GM18868 (cell line): ENCODE measurements around the gene MAML3.

Source experiments
- ATAC-seq: cut with Tn5 transposase; IDR thresholded peaks from one replicate; pipeline ENCODE4 v1.9.1; 2021; ENCODE audit warnings: mild to moderate bottlenecking, moderate library complexity; ENCODE audit not compliant: unreplicated experiment

Gene MAML3

DNA sequence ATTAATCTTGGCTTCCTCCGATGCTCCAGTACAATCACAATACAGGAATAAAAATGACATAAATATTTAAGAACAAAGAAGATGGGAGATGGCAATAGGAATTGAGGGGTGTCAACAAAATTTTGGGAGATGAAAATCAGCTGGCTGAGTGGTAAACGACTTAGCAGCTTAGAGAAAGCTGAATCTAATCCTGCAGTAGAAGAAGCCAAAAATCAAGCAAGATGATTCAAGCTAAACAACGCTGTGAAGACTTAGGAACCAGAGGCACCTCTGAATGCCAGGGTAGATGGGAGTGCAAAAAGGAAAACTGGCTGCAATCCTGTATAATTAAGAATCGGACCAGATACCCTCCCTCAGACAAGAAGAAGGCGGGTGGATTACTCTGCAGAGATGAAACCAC lies 273.1 kb downstream of the MAML3 start:
- no peak for ATAC-seq

DNA sequence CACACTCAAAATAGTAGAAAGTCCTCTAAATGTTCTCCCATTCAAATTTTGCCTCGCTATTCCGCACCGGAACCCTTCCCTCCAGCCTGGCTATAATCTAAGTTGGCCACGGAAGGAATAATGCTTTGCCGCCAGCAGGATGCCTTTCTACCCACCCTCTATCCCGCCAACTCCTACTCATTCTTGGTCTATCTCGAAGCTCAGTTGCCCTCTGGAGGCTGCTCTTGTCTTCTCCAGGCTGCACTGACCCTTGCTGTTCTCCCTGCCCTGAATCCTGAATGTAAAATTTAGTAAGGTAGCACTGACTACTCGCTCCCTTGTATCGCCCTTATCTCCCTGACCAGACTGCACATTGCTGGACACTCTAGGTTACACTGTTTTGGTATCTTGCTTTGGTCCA lies 275.9 kb downstream of the MAML3 start:
- no peak for ATAC-seq

DNA sequence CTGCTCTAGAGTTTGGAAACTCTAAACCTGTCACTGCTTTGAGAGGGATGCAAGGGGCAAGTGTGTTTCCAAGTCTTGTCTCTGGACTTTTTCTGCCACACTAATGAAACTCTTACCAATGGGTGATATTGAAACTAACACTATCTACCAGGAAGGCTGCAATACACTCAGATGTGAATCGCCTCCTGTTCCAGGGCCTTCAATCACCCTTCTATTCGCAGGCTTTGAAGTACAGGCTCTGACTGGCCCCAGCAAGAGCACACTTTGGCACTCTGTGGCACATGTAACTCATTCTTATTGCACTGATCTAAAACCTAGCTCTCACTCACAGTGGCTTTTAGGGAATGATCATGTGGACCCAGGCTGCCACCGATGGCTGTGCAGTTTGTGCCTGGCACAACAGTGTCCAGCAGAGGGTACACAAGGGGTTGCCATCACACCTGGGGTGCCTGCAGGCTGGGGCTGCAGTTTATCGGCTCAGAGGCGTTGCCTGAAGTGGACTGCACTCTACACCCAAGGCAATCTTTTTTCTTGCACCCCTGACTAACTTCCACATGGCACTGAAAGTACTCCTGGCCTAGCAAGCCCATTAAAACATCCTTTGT lies 277.5 kb downstream of the MAML3 start:
- ATAC-seq = no peak

DNA sequence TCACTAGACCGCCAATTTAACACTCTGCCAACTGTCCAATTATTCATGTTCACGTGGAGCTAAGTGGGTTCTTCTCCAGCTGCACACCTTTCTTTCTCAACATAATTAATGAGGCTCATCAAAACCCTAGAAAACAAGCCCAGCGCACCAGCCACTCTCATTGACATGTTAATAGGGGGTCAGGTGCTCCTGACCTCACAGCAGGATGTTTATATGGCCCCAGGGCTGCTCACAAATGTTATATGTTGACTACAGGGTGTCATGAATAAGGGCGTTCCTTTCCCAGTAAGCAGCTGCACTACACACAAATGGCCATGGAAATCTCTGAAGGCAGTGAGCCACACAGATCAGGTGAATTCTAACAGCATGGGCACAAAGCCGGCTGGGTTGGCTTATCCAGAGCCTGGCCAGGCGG lies 278.6 kb downstream of the MAML3 start:
- no peak for ATAC-seq

DNA sequence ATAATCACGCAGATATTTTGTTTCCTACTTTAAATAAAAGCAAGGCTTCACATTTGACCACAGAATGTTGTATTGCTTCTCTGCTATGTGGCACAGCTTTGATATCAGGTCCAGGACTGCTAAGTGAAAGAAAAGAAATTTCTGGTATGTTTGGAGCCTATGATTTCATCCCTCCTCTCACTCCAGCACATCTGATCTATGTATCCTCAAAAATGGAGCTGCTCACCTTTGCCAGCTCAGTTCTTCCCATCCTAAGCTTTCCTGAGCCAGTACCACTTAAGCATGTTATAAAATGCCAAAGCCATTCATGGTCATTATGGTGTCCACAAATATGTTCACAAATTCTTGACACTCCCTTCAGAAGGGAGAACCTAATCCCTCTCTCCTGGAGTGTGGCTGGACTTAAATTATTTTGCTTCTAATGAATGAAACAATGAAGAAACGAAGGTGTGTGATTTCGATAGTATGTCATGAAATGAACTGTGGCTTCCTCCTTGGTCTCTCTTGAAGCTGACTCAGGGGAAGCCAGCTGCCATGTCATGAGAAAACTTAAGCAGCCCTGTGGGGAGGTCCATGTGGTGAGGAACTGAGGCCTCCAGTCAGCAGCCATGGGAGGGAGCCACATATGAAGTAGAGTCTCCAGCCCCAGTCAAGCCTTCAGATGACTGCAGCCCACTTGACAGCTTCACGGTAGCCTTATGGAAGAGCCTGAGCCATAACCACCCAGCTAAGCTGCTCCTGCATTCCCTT lies 280.7 kb downstream of the MAML3 start:
- ATAC-seq = no peak

GRCh38 chr4:139872274-139872673 lies 281.7 kb downstream of the MAML3 start:
- ATAC-seq = peak; percentile 87

- ATAC-seq = no peak
Measured at GRCh38 chr4:139869810-139870209, 284.2 kb downstream of the MAML3 start.

- no peak for ATAC-seq
Measured at GRCh38 chr4:139866276-139866962, 287.6 kb downstream of the MAML3 start.

DNA sequence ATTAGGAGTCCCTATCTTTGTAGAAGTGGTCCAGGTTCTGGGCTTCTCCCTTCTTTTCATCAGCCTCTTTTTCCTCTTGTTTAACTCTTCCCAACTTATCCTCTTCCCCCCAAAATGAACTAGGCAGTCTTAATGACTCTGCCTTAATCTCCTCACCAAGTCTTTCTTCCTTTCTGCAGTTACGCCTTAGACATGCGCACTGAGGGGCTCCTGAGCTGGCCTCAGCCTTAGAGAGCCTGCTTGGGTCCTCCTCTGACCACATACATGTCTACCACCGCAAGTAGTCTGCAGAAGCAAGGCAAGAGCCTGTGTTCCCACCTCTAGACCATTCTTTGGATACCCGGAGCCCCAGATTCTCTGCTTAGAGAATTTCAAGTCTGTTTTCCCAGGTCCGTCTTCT lies 288.4 kb downstream of the MAML3 start:
- no peak for ATAC-seq

GRCh38 chr4:139863531-139863930 lies 290.5 kb downstream of the MAML3 start:
- no peak for ATAC-seq

- no peak for ATAC-seq
Measured at GRCh38 chr4:139861471-139861870, 292.5 kb downstream of the MAML3 start.

GRCh38 chr4:139860435-139861024 lies 293.5 kb downstream of the MAML3 start:
- ATAC-seq = no peak

- ATAC-seq = no peak
Measured at GRCh38 chr4:139859876-139860275, 294.1 kb downstream of the MAML3 start.

GRCh38 chr4:139858436-139859205 lies 295.4 kb downstream of the MAML3 start:
- peak; percentile 98 for ATAC-seq

DNA sequence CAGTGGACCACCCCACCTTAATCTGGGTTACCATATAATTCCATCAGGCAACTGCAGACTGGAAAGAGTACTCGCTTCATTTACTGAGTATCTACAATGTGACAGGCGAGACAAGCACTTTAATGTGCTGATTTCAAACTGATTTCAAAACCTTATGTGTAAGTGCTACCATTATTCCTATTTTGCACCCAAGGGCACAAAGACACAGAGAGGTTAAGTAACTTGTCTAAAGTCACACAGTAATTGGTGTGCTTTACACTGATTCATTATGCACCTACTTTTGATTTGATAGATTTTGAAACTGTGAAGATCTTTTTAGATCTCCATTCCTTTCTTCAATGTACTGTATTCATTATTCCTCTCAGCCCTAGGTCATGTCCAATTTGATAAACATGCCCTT lies 296.0 kb downstream of the MAML3 start:
- no peak for ATAC-seq

DNA sequence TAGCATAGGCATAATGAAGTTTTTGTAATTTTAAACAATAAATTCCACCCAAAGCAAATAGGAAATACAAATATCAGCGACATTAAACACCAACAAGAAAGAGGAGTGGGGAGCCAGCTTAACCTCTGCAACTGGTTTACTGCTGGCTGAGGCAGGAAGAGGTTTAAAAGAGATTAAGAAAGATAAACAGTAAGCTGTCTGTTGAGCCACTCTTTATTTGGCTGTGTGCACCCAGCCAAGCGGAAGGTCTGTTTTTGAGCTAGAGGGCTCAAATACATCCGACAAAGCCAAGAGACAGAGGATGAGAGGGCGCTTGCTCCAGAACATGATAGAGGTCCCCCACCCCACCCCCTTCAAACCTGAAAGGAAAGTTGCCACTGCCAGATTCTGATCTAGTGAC lies 297.0 kb downstream of the MAML3 start:
- peak; percentile 20 for ATAC-seq

DNA sequence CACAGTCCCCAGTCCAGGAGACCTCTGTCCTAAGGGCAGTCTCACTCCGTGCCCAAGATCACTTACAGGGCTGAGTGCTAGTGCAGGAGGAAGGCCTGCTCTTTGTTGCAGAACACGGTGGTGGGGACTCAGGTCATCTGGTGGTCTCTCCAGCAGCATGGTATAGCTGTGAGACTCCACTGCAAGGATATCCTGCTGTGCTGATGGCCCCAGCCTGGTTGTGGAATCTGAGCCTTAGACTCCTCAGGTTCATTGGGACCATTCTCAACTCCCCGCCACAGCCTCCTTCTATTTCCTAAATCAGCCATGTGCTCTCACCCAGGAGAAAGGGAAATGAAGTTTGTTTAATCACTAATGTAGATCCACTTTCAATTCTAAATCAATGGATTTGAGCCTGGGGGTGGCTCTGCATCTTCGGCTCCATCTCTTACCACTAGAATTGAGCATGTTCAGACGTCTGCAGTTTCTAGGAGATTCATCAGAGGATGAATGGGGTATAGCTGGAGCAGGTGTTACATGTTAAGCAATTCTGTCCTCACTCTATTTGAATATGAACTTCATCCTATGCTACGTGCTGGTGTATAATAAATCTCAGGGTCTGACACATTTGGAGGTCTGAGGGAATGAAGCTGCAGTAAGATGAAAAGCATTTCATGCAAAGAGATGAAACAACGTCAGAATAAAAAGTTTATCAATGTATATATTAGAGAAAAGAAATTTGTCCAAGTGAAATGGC lies 299.1 kb downstream of the MAML3 start:
- ATAC-seq = no peak

- no peak for ATAC-seq
Measured at GRCh38 chr4:139853309-139853708, 300.7 kb downstream of the MAML3 start.

GRCh38 chr4:139852612-139853269 lies 301.2 kb downstream of the MAML3 start:
- ATAC-seq = no peak

DNA sequence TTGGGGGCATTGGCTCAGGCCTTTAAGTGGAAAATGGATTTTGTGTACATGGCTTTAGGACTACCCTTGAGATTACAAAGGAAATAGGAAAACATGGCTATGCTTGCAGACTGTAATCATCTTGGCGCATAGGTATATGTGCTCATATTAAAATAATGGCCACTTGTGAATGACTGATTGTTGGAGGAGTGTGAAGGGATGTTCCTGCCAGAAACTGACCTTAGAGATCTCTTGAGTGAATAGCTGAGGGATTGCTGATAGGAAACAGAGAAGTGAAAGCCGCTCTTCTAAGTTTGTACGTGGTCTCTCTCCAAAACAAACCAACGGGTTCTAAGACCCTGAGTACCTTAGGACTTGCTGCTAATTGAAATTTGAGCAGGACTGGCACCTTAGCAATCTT lies 302.3 kb downstream of the MAML3 start:
- no peak for ATAC-seq
